Chondrocyte (in vitro differentiated cells): Measurements from ENCODE around the gene COBL. TPM values are rescaled to one million over a fixed set of nuclear protein-coding genes. Genes with fewer than 3 reads are reported as not detected.
A peak's percentile ranks its signal among the peaks of the same experiment; 100 is the strongest.

ENCODE experiments used
- DNase-seq: peaks from one replicate; pipeline ENCODE4 v3.0.0; 2021; ENCODE audit warnings: mixed read lengths, low spot score
- H3K27ac Mint-ChIP-seq: one replicate; pipeline ENCODE4 v1.8.0; 2021; ENCODE audit warnings: mild to moderate bottlenecking, moderate library complexity, mixed read lengths; ENCODE audit not compliant: unreplicated experiment
- H3K27me3 Mint-ChIP-seq: 2 replicates; pipeline ENCODE4 v1.8.0; 2021; ENCODE audit warnings: low read depth, mixed read lengths
- H3K36me3 Mint-ChIP-seq: 2 replicates; pipeline ENCODE4 v1.8.0; 2021; ENCODE audit warnings: low read depth, mixed read lengths
- H3K4me1 Mint-ChIP-seq: 2 replicates; pipeline ENCODE4 v1.8.0; 2021; ENCODE audit warnings: low read depth, mild to moderate bottlenecking, mixed read lengths
- H3K4me3 Mint-ChIP-seq: one replicate; pipeline ENCODE4 v1.8.0; 2021; ENCODE audit warnings: mild to moderate bottlenecking, moderate library complexity, mixed read lengths; ENCODE audit not compliant: unreplicated experiment
- H3K9me3 Mint-ChIP-seq: 2 replicates; pipeline ENCODE4 v1.8.0; 2021; ENCODE audit warnings: low read depth, mixed read lengths
- total RNA-seq: library from RNA; stranded (reverse); gene quantifications from 3 replicates; pipeline ENCODE4 v1.2.1, GENCODE V29; 2021
- TF ChIP-seq, protein P1 (sequence below): fragments of 200-600 bp; sonication (generic); IDR thresholded peaks from 2 replicates; pipeline ENCODE4 v1.5.0; 2021; ENCODE audit warnings: antibody characterized with exemption, mild to moderate bottlenecking, moderate library complexity

COBL gene
- total RNA-seq, 1 donor from 2014 or later: 0.17 TPM

DNA sequence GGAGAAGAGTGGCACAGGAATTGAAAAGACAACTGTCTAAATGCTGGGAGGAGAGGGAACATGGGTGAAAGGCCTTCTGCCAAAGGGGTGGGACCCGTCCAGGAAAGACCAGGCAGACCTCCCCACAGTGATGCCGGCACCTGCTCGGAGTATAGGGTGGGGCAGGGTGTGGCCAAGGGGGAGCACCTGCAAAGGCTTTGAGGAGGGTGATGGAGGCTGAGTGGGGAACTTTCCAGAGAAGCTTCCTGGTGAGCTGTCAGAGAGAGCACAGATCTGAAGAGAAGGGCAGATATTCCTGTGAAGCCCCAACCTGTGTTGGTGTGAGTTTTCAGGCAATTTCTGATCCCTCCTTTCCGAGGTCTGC is 270.5 kb downstream of the COBL start:
- Mint-ChIP-seq H3K27ac (peak overlapping the region; percentile 4), H3K9me3 (no peaks in the 10 kb centered on the region), H3K4me1 (peaks cover 22% of the 10 kb centered on the region), H3K4me3 (no peak overlapping the region), H3K36me3 (no peaks in the 10 kb centered on the region), H3K27me3 (peaks cover 18% of the 10 kb centered on the region)
- TF ChIP-seq, protein P1, sequence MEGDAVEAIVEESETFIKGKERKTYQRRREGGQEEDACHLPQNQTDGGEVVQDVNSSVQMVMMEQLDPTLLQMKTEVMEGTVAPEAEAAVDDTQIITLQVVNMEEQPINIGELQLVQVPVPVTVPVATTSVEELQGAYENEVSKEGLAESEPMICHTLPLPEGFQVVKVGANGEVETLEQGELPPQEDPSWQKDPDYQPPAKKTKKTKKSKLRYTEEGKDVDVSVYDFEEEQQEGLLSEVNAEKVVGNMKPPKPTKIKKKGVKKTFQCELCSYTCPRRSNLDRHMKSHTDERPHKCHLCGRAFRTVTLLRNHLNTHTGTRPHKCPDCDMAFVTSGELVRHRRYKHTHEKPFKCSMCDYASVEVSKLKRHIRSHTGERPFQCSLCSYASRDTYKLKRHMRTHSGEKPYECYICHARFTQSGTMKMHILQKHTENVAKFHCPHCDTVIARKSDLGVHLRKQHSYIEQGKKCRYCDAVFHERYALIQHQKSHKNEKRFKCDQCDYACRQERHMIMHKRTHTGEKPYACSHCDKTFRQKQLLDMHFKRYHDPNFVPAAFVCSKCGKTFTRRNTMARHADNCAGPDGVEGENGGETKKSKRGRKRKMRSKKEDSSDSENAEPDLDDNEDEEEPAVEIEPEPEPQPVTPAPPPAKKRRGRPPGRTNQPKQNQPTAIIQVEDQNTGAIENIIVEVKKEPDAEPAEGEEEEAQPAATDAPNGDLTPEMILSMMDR: no peak
- DNase-seq: no peak

DNA sequence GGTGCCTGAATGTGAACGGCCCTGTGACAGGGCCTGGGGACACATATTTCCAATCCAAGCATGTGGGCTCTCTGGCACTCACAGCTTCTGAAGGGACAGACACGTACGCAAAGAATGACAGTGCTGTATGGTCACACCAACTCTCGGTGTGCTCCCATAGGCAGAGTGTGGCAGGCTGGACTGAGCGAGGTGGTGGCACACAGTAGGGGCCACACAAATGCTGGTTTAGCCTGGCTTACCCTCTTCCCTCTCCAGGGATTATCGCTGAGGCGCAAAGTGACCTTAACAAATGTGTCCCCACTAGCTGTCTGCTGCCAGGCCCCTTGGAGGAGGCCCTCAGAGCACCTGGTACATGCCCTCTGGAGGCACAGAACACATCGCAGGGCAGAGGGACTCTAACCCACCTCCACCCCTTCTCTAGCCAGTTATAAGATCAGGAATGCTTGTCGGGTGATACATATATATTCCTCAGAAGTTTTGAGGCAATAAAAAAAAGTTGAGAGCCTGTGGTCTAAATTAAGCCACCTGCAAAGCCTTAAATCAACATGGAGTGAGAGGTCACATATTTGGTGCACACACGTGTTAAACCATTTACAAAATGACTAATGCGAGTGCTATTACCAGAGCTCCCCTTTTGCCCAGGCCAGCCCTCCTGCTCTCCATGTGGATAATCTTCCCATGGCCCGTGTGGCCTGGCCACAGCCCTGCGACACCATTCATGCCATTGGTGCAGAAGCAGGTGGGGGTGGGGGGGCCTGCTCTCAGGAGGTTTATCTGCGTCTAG is 271.1 kb downstream of the COBL start:
- no peak for DNase-seq
- peak overlapping the region; percentile 18 for H3K27ac Mint-ChIP-seq

DNA sequence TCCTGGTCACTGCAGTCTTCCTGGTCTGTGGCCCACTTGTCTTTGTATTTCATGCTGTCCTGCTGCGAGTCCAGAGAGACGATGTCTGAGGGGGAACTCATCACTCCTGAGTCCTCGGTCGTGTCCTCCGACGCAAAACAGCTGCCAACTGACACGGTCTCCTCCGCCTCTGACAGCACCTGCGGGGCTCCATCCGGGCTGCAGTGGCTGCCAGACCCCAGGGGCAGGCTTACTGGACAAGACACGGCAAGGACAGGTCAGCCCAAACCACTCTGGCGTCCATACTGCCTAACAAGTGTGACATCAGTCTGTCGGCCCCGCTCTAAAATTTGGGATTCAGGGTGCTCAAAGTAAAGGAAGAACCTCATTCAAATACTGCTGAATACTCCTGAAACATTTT is 273.1 kb downstream of the COBL start:
- Mint-ChIP-seq H3K27me3 (peaks cover 3% of the 10 kb centered on the region), H3K4me3 (no peak overlapping the region), H3K9me3 (no peaks in the 10 kb centered on the region), H3K4me1 (peaks cover 28% of the 10 kb centered on the region), H3K27ac (no peak overlapping the region), H3K36me3 (no peaks in the 10 kb centered on the region)
- no peak for DNase-seq
- TF ChIP-seq, protein P1: no peak

More for the DNA sequence above, 271.1 kb downstream of the COBL start:
- TF ChIP-seq, protein P1: no peak
- peaks cover 16% of the 10 kb centered on the region for H3K27me3 Mint-ChIP-seq
- H3K4me3 Mint-ChIP-seq: no peak overlapping the region
- no peaks in the 10 kb centered on the region for H3K9me3 Mint-ChIP-seq
- peaks cover 27% of the 10 kb centered on the region for H3K4me1 Mint-ChIP-seq
- no peaks in the 10 kb centered on the region for H3K36me3 Mint-ChIP-seq

DNA sequence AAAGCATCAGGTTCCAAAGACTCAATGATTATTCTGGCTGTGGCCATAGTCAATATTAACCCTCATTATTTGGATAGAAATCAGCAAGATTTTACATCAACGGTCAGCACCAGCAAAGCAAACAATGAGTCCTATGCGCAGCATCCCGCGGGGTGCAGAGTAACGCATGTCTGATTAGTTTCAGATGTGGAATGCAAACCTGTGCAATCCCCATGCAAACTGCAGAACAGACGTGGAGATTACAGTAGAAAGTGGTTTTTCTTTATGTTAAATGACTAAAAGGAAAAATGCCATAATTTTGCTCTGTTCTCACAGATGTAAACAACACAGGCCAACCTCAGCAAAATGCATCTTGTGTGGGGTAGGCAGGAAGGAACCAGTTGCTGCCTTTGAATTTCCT is 275.8 kb downstream of the COBL start:
- Mint-ChIP-seq H3K36me3 (no peaks in the 10 kb centered on the region), H3K4me3 (no peak overlapping the region), H3K27me3 (no peaks in the 10 kb centered on the region), H3K9me3 (no peaks in the 10 kb centered on the region), H3K27ac (peak overlapping the region; percentile 5), H3K4me1 (peaks cover 21% of the 10 kb centered on the region)
- TF ChIP-seq, protein P1: no peak
- no peak for DNase-seq

DNA sequence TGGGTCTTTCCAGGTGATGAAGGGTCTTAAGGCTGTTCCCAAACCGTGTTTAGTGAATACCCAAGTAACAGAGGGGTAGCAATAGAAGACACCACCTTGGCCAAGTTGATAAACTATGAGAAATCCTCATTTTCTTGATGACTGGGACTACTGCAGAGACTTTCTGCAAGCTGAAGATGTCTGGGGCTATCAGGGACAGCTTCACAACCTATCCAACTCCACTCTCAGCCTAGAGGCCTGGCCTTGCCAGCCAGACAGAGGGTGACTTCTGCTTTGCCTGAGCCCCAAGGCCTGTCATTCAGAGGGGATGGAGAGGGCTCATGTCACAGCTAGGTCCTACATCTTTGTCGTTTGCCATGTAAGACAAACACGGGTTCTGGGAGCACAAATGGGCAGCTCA is 278.0 kb downstream of the COBL start:
- Mint-ChIP-seq H3K9me3 (no peaks in the 10 kb centered on the region), H3K27ac (no peak overlapping the region), H3K4me1 (peaks cover 26% of the 10 kb centered on the region), H3K4me3 (no peak overlapping the region), H3K36me3 (no peaks in the 10 kb centered on the region), H3K27me3 (no peaks in the 10 kb centered on the region)
- DNase-seq: no peak
- TF ChIP-seq, protein P1: no peak
